IMR-90 (cell line): ENCODE data around the gene FCHSD2. TPM values are rescaled to one million over a fixed set of nuclear protein-coding genes. Genes with fewer than 3 reads are reported as not detected.

Experiments used
- ATAC-seq: fragments of 200-7000 bp; cut with Tn5 transposase; 2 replicates; pipeline ENCODE4 v1.9.1; 2020; ENCODE audit warnings: low read depth, mild to moderate bottlenecking, moderate library complexity
- BruUV-seq: library from RNA; stranded (reverse); fragments of 400-500 nt; replicated peaks from 2 replicates; lab custom pipeline; 2021; lab: Mats Ljungman, UMichigan
- CTCF ChIA-PET: fragments of 300-600 bp; formaldehyde crosslinking; extraction: SDS; loops from one replicate; lab custom pipeline; 2021; ENCODE audit warnings: antibody characterized with exemption; lab: Yijun Ruan, JAX
- POLR2A ChIA-PET: fragments of 300-600 bp; sonication (Branson Sonifier 250); formaldehyde crosslinking; loops from one replicate; lab custom pipeline; 2022; ENCODE audit warnings: antibody characterized with exemption; ENCODE audit not compliant: unreplicated experiment; lab: Charles Lee
- DNase-seq: peaks from one replicate; pipeline ENCODE4 v3.0.0; 2013
- H2AFZ ChIP-seq: replicated peaks from 2 replicates; pipeline ENCODE3; 2013; ENCODE audit warnings: low read length, mild to moderate bottlenecking; ENCODE audit not compliant: poor library complexity
- H2AK5ac ChIP-seq: 2 replicates; pipeline ENCODE4 v1.6.1; 2013; ENCODE audit warnings: low read depth, low read length, inconsistent platforms
- H2AK9ac ChIP-seq: replicated peaks from 2 replicates; pipeline ENCODE3; 2013; ENCODE audit warnings: mild to moderate bottlenecking, low read depth, low read length, moderate library complexity; ENCODE audit not compliant: poor library complexity
- H2BK120ac ChIP-seq: 2 replicates; pipeline ENCODE4 v1.6.1; 2013; ENCODE audit warnings: low read depth, low read length, inconsistent platforms
- H2BK15ac ChIP-seq: 3 replicates; pipeline ENCODE4 v1.6.1; 2013; ENCODE audit warnings: low read depth, low read length, inconsistent platforms
- H2BK20ac ChIP-seq: 2 replicates; pipeline ENCODE4 v1.6.1; 2013; ENCODE audit warnings: low read depth, mild to moderate bottlenecking, inconsistent platforms, low read length, moderate library complexity
- H2BK5ac ChIP-seq: 2 replicates; pipeline ENCODE4 v1.6.1; 2013; ENCODE audit warnings: mild to moderate bottlenecking, low read depth, low read length, inconsistent platforms; ENCODE audit not compliant: poor library complexity, severe bottlenecking
- H3K14ac ChIP-seq: replicated peaks from 2 replicates; pipeline ENCODE4 v1.6.1; 2013; ENCODE audit warnings: low read depth, low read length, inconsistent platforms
- H3K18ac ChIP-seq: 2 replicates; pipeline ENCODE4 v1.6.1; 2013; ENCODE audit warnings: low read depth, low read length, control low read depth
- H3K23ac ChIP-seq: 2 replicates; pipeline ENCODE4 v1.6.1; 2013; ENCODE audit warnings: low read depth, low read length, inconsistent platforms
- H3K27ac ChIP-seq: 2 replicates; pipeline ENCODE4 v1.5.1; 2013; ENCODE audit warnings: mild to moderate bottlenecking, control low read depth, low read length; ENCODE audit not compliant: insufficient read depth
- H3K27me3 ChIP-seq: 2 replicates; pipeline ENCODE4 v1.6.1; 2013; ENCODE audit warnings: low read length; ENCODE audit not compliant: control insufficient read depth, insufficient read depth
- H3K36me3 ChIP-seq: 2 replicates; pipeline ENCODE4 v1.6.1; 2013; ENCODE audit warnings: low read length, mixed read lengths; ENCODE audit not compliant: control insufficient read depth, insufficient read depth
- H3K4ac ChIP-seq: 2 replicates; pipeline ENCODE4 v1.6.1; 2013; ENCODE audit warnings: low read depth, low read length, inconsistent platforms
- H3K4me1 ChIP-seq: 2 replicates; pipeline ENCODE4 v1.6.1; 2013; ENCODE audit warnings: low read length, mixed read lengths; ENCODE audit not compliant: control insufficient read depth, insufficient read depth
- H3K4me2 ChIP-seq: 2 replicates; pipeline ENCODE4 v1.6.1; 2013; ENCODE audit warnings: low read depth, mild to moderate bottlenecking, control low read depth, low read length, moderate library complexity
- H3K4me3 ChIP-seq: 2 replicates; pipeline ENCODE4 v1.5.1; 2013; ENCODE audit warnings: low read depth, mild to moderate bottlenecking, control low read depth, low read length, moderate library complexity; ENCODE audit not compliant: insufficient read depth
- H3K56ac ChIP-seq: 2 replicates; pipeline ENCODE4 v1.6.1; 2013; ENCODE audit warnings: low read length, inconsistent platforms; ENCODE audit not compliant: insufficient read depth; ENCODE audit errors: extremely low read depth
- H3K79me1 ChIP-seq, 2 experiments: 2 replicates each; pipeline ENCODE4 v1.6.1; 2013; ENCODE audit warnings: low read length in 2 of 2, inconsistent platforms in 1 of 2, low read depth in 1 of 2
- H3K9ac ChIP-seq: 2 replicates; pipeline ENCODE4 v1.6.1; 2013; ENCODE audit warnings: low read depth, low read length, control low read depth
- H3K9me1 ChIP-seq: 2 replicates; pipeline ENCODE4 v1.6.1; 2013; ENCODE audit warnings: low read length, inconsistent platforms; ENCODE audit not compliant: insufficient read depth
- H3K9me3 ChIP-seq: 2 replicates; pipeline ENCODE4 v1.6.1; 2013; ENCODE audit warnings: low read length; ENCODE audit not compliant: control insufficient read depth, insufficient read depth
- H4K20me1 ChIP-seq: 2 replicates; pipeline ENCODE4 v1.6.1; 2013; ENCODE audit warnings: low read length, inconsistent platforms; ENCODE audit not compliant: insufficient read depth
- H4K5ac ChIP-seq: 2 replicates; pipeline ENCODE4 v1.6.1; 2013; ENCODE audit warnings: mild to moderate bottlenecking, low read depth, low read length, control low read depth
- H4K8ac ChIP-seq, 2 experiments: 2 replicates each; pipeline ENCODE4 v1.6.1; 2013; ENCODE audit warnings: low read depth in 2 of 2, low read length in 2 of 2, control low read depth in 1 of 2, inconsistent platforms in 1 of 2
- H4K91ac ChIP-seq: 2 replicates; pipeline ENCODE4 v1.6.1; 2013; ENCODE audit warnings: low read depth, low read length, inconsistent platforms; ENCODE audit not compliant: insufficient read depth
- BHLHE40 ChIP-seq: fragments of 150-350 bp; IDR thresholded peaks from 2 replicates; pipeline ENCODE4 v1.6.1; 2016; ENCODE audit warnings: mild to moderate bottlenecking, low read depth, low read length
- CHD1 ChIP-seq: IDR thresholded peaks from 2 replicates; pipeline ENCODE4 v1.6.1; 2012; ENCODE audit warnings: low read depth, low read length, improper control_type of control experiment
- ELK1 ChIP-seq: fragments of 150-350 bp; IDR thresholded peaks from 2 replicates; pipeline ENCODE4 v1.6.1; 2016; ENCODE audit warnings: low read depth, mild to moderate bottlenecking, low read length, moderate library complexity, borderline replicate concordance
- MAFK ChIP-seq: IDR thresholded peaks from 2 replicates; pipeline ENCODE4 v1.6.1; 2012; ENCODE audit warnings: low read depth, low read length, improper control_type of control experiment
- MAZ ChIP-seq: IDR thresholded peaks from 2 replicates; pipeline ENCODE4 v1.6.1; 2012; ENCODE audit warnings: low read depth, mild to moderate bottlenecking, low read length, improper control_type of control experiment, moderate library complexity, borderline replicate concordance
- MXI1 ChIP-seq: IDR thresholded peaks from 2 replicates; pipeline ENCODE4 v1.6.1; 2012; ENCODE audit warnings: low read depth, mild to moderate bottlenecking, low read length, moderate library complexity, borderline replicate concordance
- RAD21 ChIP-seq: IDR thresholded peaks from 2 replicates; pipeline ENCODE4 v1.6.1; 2012; ENCODE audit warnings: low read length, improper control_type of control experiment
- SMC3 ChIP-seq: fragments of 150-350 bp; IDR thresholded peaks from 2 replicates; pipeline ENCODE4 v1.6.1; 2016; ENCODE audit warnings: low read depth, mild to moderate bottlenecking, antibody characterized with exemption, low read length, moderate library complexity
- WGBS, 2 experiments: methylation state at CpG; one replicate each; pipeline versions ENCODE4 v1.1.5 to v1.1.7; 2013; ENCODE audit warnings: missing lambda C conversion rate in 2 of 2; ENCODE audit not compliant: insufficient read length in 1 of 2; ENCODE audit errors: extremely low coverage in 2 of 2; 5-methylcytosine and 5-hydroxymethylcytosine counted together
- dilution Hi-C: fragments of 300-500 bp; cut with HindIII; formaldehyde crosslinking; loops from one replicate; pipeline ENCODE4 v1.14.3; 2018; ENCODE audit warnings: low sequenced_read_pairs; ENCODE audit not compliant: unreplicated experiment
- in situ Hi-C: fragments of 300-500 bp; cut with MboI; formaldehyde crosslinking; loops from 3 replicates; pipeline ENCODE4 v1.14.3; 2019; ENCODE audit warnings: low sequenced_read_pairs, inconsistent platforms, mixed read lengths
- intact Hi-C: fragments of 100-400 bp; cut with micrococcal nuclease; formaldehyde crosslinking; loops from 2 replicates; pipeline ENCODE4 v1.10.0; 2022
- polyA plus RNA-seq, 3 experiments: library from polyadenylated mRNA; depleted of rRNA; stranded (reverse); fragments of >200 nt; gene quantifications; 2 replicates each; pipeline ENCODE4 v1.2.3, GENCODE V29; 2012; ENCODE audit warnings: low replicate concordance in 1 of 3
- total RNA-seq: library from RNA; depleted of rRNA; stranded (reverse); fragments of >200 nt; gene quantifications from 2 replicates; pipeline ENCODE4 v1.2.3, GENCODE V29; 2012
- TF ChIP-seq, protein P1 (sequence below): fragments of 150-350 bp; IDR thresholded peaks from 2 replicates; pipeline ENCODE4 v1.6.1; 2017; ENCODE audit warnings: mild to moderate bottlenecking, antibody characterized with exemption, low read length, low read depth

Gene FCHSD2
- total and polyA plus RNA-seq, 2 of the 4 experiments (the other 2 are of a cell fraction): 5.9 to 18.7 TPM

- peaks cover 13% of the 10 kb centered on the region; the same call in 1 of the 2 replicates for H3K9me1 ChIP-seq
- no peaks in the 10 kb centered on the region for H3K27me3 ChIP-seq
- no peak overlapping the region for H4K91ac ChIP-seq
- DNase-seq (peak; percentile 46), ATAC-seq (no peak)
- H3K56ac ChIP-seq: no peak overlapping the region
- no peak overlapping the region for H3K4me3 ChIP-seq
- no peak overlapping the region for H2BK5ac ChIP-seq
- no peak for TF ChIP-seq MAZ
- TF ChIP-seq, protein P1, sequence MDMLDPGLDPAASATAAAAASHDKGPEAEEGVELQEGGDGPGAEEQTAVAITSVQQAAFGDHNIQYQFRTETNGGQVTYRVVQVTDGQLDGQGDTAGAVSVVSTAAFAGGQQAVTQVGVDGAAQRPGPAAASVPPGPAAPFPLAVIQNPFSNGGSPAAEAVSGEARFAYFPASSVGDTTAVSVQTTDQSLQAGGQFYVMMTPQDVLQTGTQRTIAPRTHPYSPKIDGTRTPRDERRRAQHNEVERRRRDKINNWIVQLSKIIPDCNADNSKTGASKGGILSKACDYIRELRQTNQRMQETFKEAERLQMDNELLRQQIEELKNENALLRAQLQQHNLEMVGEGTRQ: no peak
- no peak for TF ChIP-seq BHLHE40
- TF ChIP-seq CHD1: no peak
- TF ChIP-seq MAFK: no peak
- no peak for TF ChIP-seq SMC3
- no peak for TF ChIP-seq MXI1
- TF ChIP-seq RAD21: no peak
- no peak for TF ChIP-seq ELK1
- POLR2A ChIA-PET: no interaction called here
- no peak overlapping the region for H2BK20ac ChIP-seq
- no peak overlapping the region for H2BK120ac ChIP-seq
- no peak overlapping the region for H4K5ac ChIP-seq
- WGBS, 2 experiments: 100% methylated on average over 2 of the region's 4 CpGs; no CpG with 5 or more reads in 1 of the 2 experiments
- H3K4me2 ChIP-seq: no peak overlapping the region
- intact Hi-C loops (no loop called here), in situ Hi-C loops (no loop called here), dilution Hi-C loops (no loop called here)
- peaks cover 9 to 28% of the 10 kb centered on the region in 2 experiments; a peak in 3 of 4 replicates for H3K79me1 ChIP-seq
- H3K9me3 ChIP-seq: no peaks in the 10 kb centered on the region
- no peak overlapping the region for H3K9ac ChIP-seq
- H2AK5ac ChIP-seq: no peak overlapping the region
- H3K27ac ChIP-seq: no peak overlapping the region
- no peak overlapping the region for H3K4ac ChIP-seq
- H4K8ac ChIP-seq: no peak overlapping the region
- H3K4me1 ChIP-seq: peaks cover 16% of the 10 kb centered on the region
- H2BK15ac ChIP-seq: no peak overlapping the region
- no peak overlapping the region for H2AFZ ChIP-seq
- peaks cover 3% of the 10 kb centered on the region; the same call in 1 of the 2 replicates for H3K36me3 ChIP-seq
- H3K23ac ChIP-seq: no peak overlapping the region
- no peaks in the 10 kb centered on the region for H4K20me1 ChIP-seq
- no peak overlapping the region for H2AK9ac ChIP-seq
- no peak overlapping the region for H3K18ac ChIP-seq
- no TSS peak for BruUV-seq
- CTCF ChIA-PET: no interaction called here
- H3K14ac ChIP-seq: no peak overlapping the region
These were observed 333.8 kb downstream of the FCHSD2 start for GRCh38 chr11:72808331-72808798.
